Esophagus muscularis mucosa (tissue), 3 donors: ENCODE measurements around the gene CD300E.

ENCODE experiments used
- POLR2AphosphoS5 ChIP-seq, 2 donors: sonication (generic); formaldehyde crosslinking; IDR thresholded peaks; one replicate each; pipeline ENCODE4 v1.6.1; 2017; ENCODE audit warnings: antibody characterized with exemption in 2 of 2
- TF ChIP-seq, protein P1 (sequence below), 3 experiments: fragments of 200-600 bp in 2 of 3; fragments of 450-650 bp in 1 of 3; sonication (generic) in 2 of 3; IDR thresholded peaks; one replicate each; pipeline ENCODE4 v1.5.1; 2017 to 2019; ENCODE audit warnings: antibody characterized with exemption in 3 of 3, mild to moderate bottlenecking in 2 of 3, moderate library complexity in 1 of 3

DNA sequence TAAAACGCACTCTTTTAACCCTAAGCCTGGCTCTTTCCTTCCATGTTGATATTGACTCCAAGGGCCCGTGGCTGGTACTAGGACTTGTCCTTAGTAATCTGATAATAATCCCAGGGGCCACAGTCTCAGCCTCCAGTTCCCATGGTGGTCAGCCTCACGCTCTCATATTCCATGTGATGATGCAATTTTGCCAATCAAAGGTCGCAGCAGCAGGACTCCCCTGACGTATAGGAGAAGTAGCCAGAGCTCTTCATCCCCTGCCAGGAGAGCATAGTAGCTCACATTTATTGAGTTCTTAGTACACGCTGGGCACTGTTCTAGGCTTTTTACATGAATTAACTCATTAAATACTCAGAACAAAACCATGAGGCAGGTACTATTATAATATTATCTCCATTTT is 46.8 kb upstream of the CD300E start:
- TF ChIP-seq, protein P1, sequence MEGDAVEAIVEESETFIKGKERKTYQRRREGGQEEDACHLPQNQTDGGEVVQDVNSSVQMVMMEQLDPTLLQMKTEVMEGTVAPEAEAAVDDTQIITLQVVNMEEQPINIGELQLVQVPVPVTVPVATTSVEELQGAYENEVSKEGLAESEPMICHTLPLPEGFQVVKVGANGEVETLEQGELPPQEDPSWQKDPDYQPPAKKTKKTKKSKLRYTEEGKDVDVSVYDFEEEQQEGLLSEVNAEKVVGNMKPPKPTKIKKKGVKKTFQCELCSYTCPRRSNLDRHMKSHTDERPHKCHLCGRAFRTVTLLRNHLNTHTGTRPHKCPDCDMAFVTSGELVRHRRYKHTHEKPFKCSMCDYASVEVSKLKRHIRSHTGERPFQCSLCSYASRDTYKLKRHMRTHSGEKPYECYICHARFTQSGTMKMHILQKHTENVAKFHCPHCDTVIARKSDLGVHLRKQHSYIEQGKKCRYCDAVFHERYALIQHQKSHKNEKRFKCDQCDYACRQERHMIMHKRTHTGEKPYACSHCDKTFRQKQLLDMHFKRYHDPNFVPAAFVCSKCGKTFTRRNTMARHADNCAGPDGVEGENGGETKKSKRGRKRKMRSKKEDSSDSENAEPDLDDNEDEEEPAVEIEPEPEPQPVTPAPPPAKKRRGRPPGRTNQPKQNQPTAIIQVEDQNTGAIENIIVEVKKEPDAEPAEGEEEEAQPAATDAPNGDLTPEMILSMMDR (IDR thresholded peaks at IDR 0.05) = no peak
- no peak for TF ChIP-seq POLR2AphosphoS5 (IDR thresholded peaks at IDR 0.05)
